ENCODE measurements around the gene FRS2.
"Not testable (repeated sequence)": the region's sequence is repeated elsewhere in the genome, so short reads cannot be mapped to it uniquely, and the experiment has no call there.

The FRS2 gene

GRCh38 chr12:69580074-69580473, 109.9 kb downstream of the FRS2 start:
- DNase-seq (ENCODE audit: low spot score), result no peak

GRCh38 chr12:69583203-69583602, 113.0 kb downstream of the FRS2 start:
- no peak for DNase-seq (ENCODE audit: low spot score)

- peak; percentile 96 for DNase-seq (ENCODE audit: low spot score)
These were observed 115.2 kb downstream of the FRS2 start, which contains the start of gene CCT2 for GRCh38 chr12:69585189-69586062. TSS of gene CCT2 (plus strand) at chr12:69585459. CDS start at chr12:69585522, 63 bp downstream.

- no peak for DNase-seq (ENCODE audit: low spot score)
These were observed 118.3 kb downstream of the FRS2 start for GRCh38 chr12:69588527-69588926.

- DNase-seq (ENCODE audit: low spot score), result no peak
These were observed 118.9 kb downstream of the FRS2 start for GRCh38 chr12:69589082-69589481.

- DNase-seq (ENCODE audit: low spot score), result no peak
These were observed 125.5 kb downstream of the FRS2 start for GRCh38 chr12:69595689-69596088.

- no peak for DNase-seq (ENCODE audit: low spot score)
These were observed 128.1 kb downstream of the FRS2 start for GRCh38 chr12:69598174-69598753.

GRCh38 chr12:69600804-69601203, 130.6 kb downstream of the FRS2 start:
- no peak for DNase-seq (ENCODE audit: low spot score)

GRCh38 chr12:69601962-69602685, 131.9 kb downstream of the FRS2 start:
- no peak for DNase-seq (ENCODE audit: low spot score)

GRCh38 chr12:69602954-69603353, 132.8 kb downstream of the FRS2 start:
- no peak for DNase-seq (ENCODE audit: low spot score)

- DNase-seq (ENCODE audit: low spot score), result not testable (repeated sequence)
These were observed 133.4 kb downstream of the FRS2 start for GRCh38 chr12:69603556-69603955.

- not testable (repeated sequence) for DNase-seq (ENCODE audit: low spot score)
These were observed 134.1 kb downstream of the FRS2 start for GRCh38 chr12:69604275-69604674.

GRCh38 chr12:69608114-69608513, 137.9 kb downstream of the FRS2 start:
- DNase-seq (ENCODE audit: low spot score), result no peak

GRCh38 chr12:69610126-69610525, 139.9 kb downstream of the FRS2 start:
- no peak for DNase-seq (ENCODE audit: low spot score)

- DNase-seq (ENCODE audit: low spot score), result no peak
These were observed 140.5 kb downstream of the FRS2 start, which contains the start of gene LRRC10 for GRCh38 chr12:69610729-69611128. TSS of gene LRRC10 (minus strand) at chr12:69610907. CDS start at chr12:69610838, 69 bp downstream.

GRCh38 chr12:69613351-69613750, 143.2 kb downstream of the FRS2 start:
- no peak for DNase-seq (ENCODE audit: low spot score)

GRCh38 chr12:69616025-69616424, 145.8 kb downstream of the FRS2 start:
- no peak for DNase-seq (ENCODE audit: low spot score)

- no peak for DNase-seq (ENCODE audit: low spot score)
These were observed 148.9 kb downstream of the FRS2 start for GRCh38 chr12:69619050-69619449.

- no peak for DNase-seq (ENCODE audit: low spot score)
These were observed 149.9 kb downstream of the FRS2 start for GRCh38 chr12:69620077-69620476.

- DNase-seq (ENCODE audit: low spot score), result no peak
These were observed 150.7 kb downstream of the FRS2 start for GRCh38 chr12:69620921-69621320.

GRCh38 chr12:69621551-69621950, 151.4 kb downstream of the FRS2 start:
- no peak for DNase-seq (ENCODE audit: low spot score)

GRCh38 chr12:69623970-69624369, 153.8 kb downstream of the FRS2 start:
- no peak for DNase-seq (ENCODE audit: low spot score)

GRCh38 chr12:69627501-69627900, 157.3 kb downstream of the FRS2 start:
- DNase-seq (ENCODE audit: low spot score), result no peak

Data from CD4-positive, alpha-beta T cell treated with Interleukin-2 at 100 ng/mL for 4 hours (primary cell).